Dermis microvascular lymphatic vessel endothelial cell (primary cell): ENCODE results near the gene GPS2. TPM values are rescaled to one million over a fixed set of nuclear protein-coding genes. Genes with fewer than 3 reads are reported as not detected.
A peak's percentile ranks its signal among the peaks of the same experiment; 100 is the strongest.

Source experiments
- DNase-seq, 2 donors: peaks; one replicate each; pipeline versions ENCODE4 v3.0.0 to v3.0.0-alpha.2; 2010; ENCODE audit warnings: low read depth in 2 of 2
- total RNA-seq: library from RNA; depleted of rRNA; stranded (reverse); fragments of >200 nt; gene quantifications from 2 replicates; pipeline ENCODE4 v1.2.1, GENCODE V29; 2014

Gene GPS2
- total RNA-seq, 1 donor from 2014 or later = 19.1 TPM

GRCh38 chr17:7293816-7294613 is 21.1 kb downstream of the GPS2 start:
- DNase-seq = no peak

DNA sequence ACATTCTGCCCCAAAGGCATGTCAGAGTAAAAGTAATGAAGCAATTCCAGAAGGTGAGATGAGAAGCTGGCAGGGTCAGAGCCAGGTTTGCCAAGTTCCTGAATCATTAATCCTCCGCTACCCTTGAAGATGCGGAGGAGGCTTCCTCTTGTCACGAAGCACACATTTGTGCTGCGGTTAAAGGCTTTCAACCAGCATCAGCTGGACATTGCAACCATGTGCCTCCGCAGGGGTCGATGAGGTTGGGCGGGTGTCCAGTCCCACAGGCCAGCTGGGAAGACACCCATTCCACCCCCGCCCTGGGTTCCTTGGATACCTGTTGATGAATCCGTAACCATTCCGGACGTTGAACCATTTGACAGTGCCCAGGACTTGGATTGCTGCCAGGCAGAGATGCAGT is 22.0 kb downstream of the GPS2 start:
- DNase-seq = no peak

DNA sequence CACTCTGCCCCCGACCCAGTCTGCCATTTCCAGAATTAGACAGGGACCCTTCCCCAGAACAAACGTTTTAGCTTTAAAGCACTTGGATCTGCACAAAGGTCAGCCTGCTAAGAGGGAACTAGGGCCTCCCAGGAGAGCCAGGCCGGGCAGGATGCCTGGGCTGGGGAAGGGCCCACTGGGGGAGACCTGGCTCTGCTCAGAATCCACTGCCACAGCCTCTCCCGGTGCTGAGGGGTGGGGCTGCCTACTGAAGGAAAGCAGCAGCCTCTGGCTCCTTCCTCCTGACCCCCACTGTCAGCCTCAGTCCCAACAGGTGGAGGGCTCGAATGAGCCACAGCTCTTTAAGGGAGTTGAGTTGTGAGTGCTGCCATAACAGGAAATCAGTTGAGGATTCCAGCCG is 22.4 kb downstream of the GPS2 start:
- DNase-seq = no peak

DNA sequence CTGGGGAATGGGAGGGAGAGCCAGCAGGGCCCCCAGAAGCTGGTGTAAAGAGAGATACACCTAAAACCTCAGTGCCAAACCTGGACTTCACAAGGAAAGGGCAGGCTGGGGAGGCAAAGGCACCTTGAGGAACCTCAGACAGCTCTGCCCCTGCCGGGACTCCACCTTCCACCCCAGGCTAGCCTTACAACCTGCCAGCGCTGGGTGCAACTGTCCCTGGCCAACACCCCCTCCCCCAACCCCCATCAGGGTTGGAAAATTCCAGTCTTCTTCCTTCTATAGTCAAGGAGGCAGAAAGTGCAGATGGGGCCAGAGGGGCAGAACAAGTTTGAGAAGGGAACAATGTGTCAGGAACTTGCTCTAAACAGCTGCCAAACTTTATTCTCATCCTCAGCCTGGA is 23.0 kb downstream of the GPS2 start:
- DNase-seq = no peak

DNA sequence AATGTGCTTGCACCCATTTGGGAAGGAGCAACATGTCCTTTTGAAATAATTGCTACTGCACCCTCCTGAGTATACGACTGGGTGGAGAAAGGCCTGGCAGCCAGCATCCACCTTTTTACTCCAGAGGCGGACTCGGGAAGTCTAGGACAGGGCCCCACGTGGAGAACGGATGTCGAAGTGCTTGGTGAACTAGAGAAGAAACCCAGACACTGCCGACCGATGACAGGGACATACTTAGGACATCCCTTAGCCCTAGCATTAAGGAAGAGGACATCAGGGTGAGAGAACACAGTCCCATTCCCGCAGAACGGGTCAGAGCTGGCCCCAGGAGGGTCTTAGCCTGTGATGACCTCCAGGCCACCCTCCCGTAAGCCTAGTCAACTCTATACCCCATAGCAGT is 24.5 kb downstream of the GPS2 start:
- no peak for DNase-seq

GRCh38 chr17:7290166-7290565 is 25.0 kb downstream of the GPS2 start:
- no peak for DNase-seq

GRCh38 chr17:7289256-7290032 is 25.7 kb downstream of the GPS2 start:
- no peak for DNase-seq

GRCh38 chr17:7285679-7286078 is 29.5 kb downstream of the GPS2 start:
- no peak for DNase-seq

DNA sequence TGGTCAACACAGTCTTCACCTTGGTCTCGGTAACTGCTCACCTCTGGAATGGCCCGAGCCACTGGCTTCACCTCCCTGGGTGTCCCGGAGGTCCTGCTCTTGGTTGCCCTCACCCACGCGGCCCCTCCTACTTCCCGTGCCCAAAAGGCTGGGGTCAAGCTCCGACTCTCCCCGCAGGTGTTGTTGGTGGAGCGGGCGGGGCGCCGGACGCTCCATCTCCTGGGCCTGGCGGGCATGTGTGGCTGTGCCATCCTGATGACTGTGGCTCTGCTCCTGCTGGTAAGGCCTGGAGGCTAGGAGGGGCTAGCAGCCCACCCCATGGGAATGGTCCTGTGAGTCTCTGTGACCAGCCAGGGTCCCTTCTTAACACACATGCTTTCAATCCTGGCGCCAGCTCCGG is 30.2 kb downstream of the GPS2 start:
- no peak for DNase-seq

- no peak for DNase-seq
These were observed 31.5 kb downstream of the GPS2 start for GRCh38 chr17:7283471-7284216.

GRCh38 chr17:7282752-7283321 is 32.3 kb downstream of the GPS2 start:
- no peak for DNase-seq

- DNase-seq = no peak
These were observed 33.0 kb downstream of the GPS2 start for GRCh38 chr17:7281953-7282751.

DNA sequence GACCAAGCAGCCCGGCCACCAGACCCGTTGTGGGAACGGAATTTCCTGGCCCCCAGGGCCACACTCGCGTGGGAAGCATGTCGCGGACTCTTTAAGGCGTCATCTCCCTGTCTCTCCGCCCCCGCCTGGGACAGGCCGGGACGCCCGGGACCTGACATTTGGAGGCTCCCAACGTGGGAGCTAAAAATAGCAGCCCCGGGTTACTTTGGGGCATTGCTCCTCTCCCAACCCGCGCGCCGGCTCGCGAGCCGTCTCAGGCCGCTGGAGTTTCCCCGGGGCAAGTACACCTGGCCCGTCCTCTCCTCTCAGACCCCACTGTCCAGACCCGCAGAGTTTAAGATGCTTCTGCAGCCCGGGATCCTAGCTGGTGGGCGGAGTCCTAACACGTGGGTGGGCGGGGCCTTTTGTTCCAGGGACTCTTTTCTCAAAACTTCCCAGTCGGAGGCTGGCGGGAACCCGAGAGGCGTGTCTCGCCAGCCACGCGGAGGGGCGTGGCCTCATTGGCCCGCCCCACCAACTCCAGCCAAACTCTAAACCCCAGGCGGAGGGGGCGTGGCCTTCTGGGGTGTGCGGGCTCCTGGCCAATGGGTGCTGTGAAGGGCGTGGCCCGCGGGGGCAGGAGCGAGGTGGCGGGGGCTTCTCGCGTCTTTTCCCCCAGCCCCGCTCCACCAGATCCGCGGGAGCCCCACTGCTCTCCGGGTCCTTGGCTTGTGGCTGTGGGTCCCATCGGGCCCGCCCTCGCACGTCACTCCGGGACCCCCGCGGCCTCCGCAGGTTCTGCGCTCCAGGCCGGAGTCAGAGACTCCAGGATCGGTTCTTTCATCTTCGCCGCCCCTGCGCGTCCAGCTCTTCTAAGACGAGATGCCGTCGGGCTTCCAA is 33.8 kb downstream of the GPS2 start, which contains the start of gene SLC2A4:
SLC2A4 (plus strand) TSS at position 645 of the 879 bp plus-strand sequence; CDS start at position 862, 217 bp downstream.
- DNase-seq = peak; percentile 87 to 95

DNA sequence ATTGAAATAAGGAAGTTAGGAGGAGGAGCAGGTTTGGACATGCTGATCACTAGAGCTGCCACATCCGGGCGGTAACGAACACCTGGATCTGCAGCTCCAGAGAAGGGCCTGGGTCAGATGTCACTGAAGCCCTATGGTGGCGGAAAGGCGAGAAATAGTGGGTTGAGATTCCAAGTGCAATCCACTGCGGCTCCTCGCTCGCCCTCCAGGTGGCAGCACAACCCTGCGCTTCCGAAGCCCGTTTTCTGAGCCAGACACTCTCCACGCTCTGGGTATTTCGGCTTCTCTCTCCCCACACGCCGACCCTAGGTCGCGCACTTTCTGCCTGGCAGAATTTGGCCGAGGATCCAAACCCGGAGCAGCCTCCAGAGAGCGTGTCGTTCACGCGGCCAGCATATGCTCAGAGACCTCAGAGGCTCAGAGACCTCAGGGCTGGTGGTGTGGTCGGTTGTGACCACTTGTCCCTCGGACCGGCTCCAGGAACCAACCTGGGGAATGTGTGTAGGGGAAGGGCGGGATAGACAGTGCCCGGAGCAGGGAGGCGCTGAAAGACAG is 34.6 kb downstream of the GPS2 start:
- DNase-seq = peak; percentile 52 to 76

DNA sequence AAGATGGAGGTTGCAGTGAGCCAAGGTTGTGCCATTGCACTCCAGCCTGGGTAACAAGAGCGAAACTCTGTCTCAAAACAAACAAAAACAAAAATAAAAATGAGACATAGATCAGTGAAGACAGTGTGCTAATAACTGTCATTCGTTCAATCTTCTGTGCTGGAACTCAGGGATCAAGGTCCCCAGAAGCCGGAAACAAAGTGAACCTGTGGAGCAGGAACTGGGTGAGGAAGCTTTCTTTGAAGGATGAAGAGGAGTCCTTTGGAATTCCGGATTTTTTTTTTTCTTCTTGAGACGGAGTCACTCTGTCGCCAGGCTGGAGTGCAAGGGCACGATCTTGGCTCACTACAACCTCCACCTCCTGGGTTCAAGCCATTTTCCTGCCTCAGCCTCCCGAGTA is 35.7 kb downstream of the GPS2 start:
- no peak for DNase-seq

DNA sequence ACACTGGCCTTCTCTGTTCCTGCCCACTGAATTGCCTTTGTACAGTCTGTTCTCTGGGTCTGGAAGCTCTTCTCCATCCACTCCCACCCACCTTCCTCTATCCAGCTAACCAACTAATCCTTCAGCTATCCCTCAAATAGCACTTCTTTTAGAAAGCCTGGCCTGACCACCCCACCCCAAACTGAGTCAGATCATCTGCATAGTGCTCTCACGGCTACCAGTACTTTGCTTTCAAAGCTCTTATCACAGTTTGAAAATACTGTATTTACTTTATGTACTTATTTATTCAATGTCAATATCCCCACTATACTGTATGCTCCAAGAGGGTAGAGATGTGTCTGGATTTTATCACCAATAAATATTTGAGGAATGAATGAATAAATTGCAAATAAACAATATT is 48.4 kb downstream of the GPS2 start:
- no peak for DNase-seq

DNA sequence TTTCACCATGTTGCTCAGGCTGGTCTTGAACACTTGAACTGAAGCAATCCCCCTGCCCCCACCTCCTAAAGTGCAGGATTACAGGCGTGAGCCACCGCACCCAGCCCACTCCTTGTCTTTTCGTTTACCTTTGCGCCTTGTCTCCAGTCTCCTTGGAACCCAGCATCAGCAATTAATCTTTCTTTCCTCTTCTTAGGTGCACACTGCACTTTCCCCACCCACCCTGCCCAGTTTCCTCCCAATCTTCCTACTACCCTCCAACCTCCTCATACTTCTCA is 51.4 kb downstream of the GPS2 start:
- DNase-seq = no peak

GRCh38 chr17:7262935-7263800 is 52.0 kb downstream of the GPS2 start:
- no peak for DNase-seq
